Ishikawa (cell line): ENCODE results near the gene MYMX.

ENCODE experiments used
- MAX ChIP-seq: IDR thresholded peaks from 2 replicates; pipeline ENCODE4 v1.6.1; 2012
- NFIC ChIP-seq: IDR thresholded peaks from 2 replicates; pipeline ENCODE4 v1.6.1; 2012
- RAD21 ChIP-seq: IDR thresholded peaks from 2 replicates; pipeline ENCODE4 v1.6.1; 2012; ENCODE audit warnings: low read depth
- REST ChIP-seq: IDR thresholded peaks from 2 replicates; pipeline ENCODE4 v1.6.1; 2012; ENCODE audit warnings: low read depth, mild to moderate bottlenecking
- TAF1 ChIP-seq: IDR thresholded peaks from 2 replicates; pipeline ENCODE4 v1.6.1; 2012; ENCODE audit warnings: low read depth, mild to moderate bottlenecking
- TCF12 ChIP-seq: IDR thresholded peaks from 2 replicates; pipeline ENCODE4 v1.6.1; 2012; ENCODE audit warnings: low read depth

GRCh38 chr6:44214307-44214706 is 2.4 kb upstream of the MYMX start:
- TF ChIP-seq NFIC = no peak
- TF ChIP-seq REST = no peak
- no peak for TF ChIP-seq TCF12
- TF ChIP-seq MAX = no peak
- no peak for TF ChIP-seq TAF1
- no peak for TF ChIP-seq RAD21
